Measurements from ENCODE around the gene OSBPL3.

DNA sequence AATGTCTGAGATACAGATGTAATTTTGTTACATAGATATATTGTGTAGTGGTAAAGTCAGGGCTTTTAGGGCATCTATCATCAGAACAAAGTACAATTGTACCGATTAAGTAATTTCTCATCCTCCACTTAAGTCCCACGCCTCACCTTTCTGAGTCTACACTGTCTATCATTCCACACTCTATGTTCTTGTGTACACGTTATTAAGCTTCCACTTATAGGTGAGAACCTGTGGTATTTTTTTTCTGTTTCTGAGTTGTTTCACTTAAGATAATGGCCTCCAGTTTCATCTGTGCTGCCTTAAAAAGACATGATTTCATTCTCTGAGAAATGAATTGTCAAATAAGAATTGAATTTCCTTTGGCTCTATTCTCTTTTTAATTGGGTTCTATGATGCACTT, 15.5 kb upstream of the OSBPL3 start:
- TF ChIP-seq, protein P1, sequence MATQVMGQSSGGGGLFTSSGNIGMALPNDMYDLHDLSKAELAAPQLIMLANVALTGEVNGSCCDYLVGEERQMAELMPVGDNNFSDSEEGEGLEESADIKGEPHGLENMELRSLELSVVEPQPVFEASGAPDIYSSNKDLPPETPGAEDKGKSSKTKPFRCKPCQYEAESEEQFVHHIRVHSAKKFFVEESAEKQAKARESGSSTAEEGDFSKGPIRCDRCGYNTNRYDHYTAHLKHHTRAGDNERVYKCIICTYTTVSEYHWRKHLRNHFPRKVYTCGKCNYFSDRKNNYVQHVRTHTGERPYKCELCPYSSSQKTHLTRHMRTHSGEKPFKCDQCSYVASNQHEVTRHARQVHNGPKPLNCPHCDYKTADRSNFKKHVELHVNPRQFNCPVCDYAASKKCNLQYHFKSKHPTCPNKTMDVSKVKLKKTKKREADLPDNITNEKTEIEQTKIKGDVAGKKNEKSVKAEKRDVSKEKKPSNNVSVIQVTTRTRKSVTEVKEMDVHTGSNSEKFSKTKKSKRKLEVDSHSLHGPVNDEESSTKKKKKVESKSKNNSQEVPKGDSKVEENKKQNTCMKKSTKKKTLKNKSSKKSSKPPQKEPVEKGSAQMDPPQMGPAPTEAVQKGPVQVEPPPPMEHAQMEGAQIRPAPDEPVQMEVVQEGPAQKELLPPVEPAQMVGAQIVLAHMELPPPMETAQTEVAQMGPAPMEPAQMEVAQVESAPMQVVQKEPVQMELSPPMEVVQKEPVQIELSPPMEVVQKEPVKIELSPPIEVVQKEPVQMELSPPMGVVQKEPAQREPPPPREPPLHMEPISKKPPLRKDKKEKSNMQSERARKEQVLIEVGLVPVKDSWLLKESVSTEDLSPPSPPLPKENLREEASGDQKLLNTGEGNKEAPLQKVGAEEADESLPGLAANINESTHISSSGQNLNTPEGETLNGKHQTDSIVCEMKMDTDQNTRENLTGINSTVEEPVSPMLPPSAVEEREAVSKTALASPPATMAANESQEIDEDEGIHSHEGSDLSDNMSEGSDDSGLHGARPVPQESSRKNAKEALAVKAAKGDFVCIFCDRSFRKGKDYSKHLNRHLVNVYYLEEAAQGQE (IDR thresholded peaks at IDR 0.05): no peak
- no peak for TF ChIP-seq EGR1 (IDR thresholded peaks at IDR 0.05; ENCODE audit: low read depth in 2 of 2)
- TF ChIP-seq, protein P2, sequence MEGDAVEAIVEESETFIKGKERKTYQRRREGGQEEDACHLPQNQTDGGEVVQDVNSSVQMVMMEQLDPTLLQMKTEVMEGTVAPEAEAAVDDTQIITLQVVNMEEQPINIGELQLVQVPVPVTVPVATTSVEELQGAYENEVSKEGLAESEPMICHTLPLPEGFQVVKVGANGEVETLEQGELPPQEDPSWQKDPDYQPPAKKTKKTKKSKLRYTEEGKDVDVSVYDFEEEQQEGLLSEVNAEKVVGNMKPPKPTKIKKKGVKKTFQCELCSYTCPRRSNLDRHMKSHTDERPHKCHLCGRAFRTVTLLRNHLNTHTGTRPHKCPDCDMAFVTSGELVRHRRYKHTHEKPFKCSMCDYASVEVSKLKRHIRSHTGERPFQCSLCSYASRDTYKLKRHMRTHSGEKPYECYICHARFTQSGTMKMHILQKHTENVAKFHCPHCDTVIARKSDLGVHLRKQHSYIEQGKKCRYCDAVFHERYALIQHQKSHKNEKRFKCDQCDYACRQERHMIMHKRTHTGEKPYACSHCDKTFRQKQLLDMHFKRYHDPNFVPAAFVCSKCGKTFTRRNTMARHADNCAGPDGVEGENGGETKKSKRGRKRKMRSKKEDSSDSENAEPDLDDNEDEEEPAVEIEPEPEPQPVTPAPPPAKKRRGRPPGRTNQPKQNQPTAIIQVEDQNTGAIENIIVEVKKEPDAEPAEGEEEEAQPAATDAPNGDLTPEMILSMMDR (IDR thresholded peaks at IDR 0.05; ENCODE audit: low read depth, low read length, missing input control): no peak

Data from liver (tissue), 3 donors.